Glomerular endothelial cell (primary cell): ENCODE results near the gene PIGBOS1. TPM values are rescaled to one million over a fixed set of nuclear protein-coding genes. Genes with fewer than 3 reads are reported as not detected.
"Not testable (repeated sequence)": the region's sequence is repeated elsewhere in the genome, so short reads cannot be mapped to it uniquely, and the experiment has no call there.

Experiments used
- DNase-seq: peaks from one replicate; pipeline ENCODE4 v3.0.0-alpha.2; 2011; ENCODE audit warnings: low read depth, low spot score; ENCODE audit errors: extremely low read depth
- total RNA-seq: library from RNA; depleted of rRNA; stranded (reverse); fragments of >200 nt; gene quantifications from 2 replicates; pipeline ENCODE4 v1.2.3, GENCODE V29; 2015

PIGBOS1 gene
- total RNA-seq, 1 donor from 2014 or later = 11.7 TPM

DNA sequence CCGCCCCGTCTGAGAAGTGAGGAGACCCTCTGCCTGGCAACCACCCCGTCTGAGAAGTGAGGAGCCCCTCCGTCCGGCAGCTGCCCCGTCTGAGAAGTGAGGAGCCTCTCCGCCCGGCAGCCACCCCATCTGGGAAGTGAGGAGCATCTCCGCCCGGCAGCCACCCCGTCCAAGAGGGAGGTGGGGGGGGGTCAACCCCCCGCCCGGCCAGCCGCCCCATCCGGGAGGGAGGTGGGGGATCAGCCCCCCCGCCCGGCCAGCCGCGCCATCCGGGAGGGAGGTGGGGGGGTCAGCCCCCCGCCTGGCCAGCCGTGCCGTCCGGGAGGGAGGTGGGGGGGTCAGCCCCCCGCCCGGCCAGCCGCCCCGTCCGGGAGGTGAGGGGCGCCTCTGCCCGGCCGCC is 16.1 kb downstream of the PIGBOS1 start:
- not testable (repeated sequence) for DNase-seq

DNA sequence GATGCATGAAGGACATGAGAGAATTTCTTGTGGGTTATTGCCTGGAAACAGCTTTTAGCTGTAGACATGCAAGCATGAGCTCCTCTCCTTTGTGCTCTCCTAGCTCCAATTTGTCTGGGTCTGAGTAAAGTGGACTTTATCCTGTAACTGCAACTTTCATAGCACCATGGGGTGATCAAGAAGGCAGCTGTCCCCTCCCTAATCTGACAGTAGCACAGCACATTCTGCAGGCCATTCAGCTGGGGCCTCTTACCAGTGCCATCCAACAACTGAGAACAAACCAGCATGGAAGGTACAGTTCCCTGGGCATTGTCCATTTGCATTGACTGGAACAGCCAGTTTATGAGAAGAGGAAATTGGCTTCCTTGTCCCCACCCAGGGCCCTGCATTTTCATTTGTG is 21.6 kb downstream of the PIGBOS1 start:
- DNase-seq = no peak

GRCh38 chr15:55290528-55291057 is 28.3 kb downstream of the PIGBOS1 start:
- no peak for DNase-seq

- no peak for DNase-seq
Measured at GRCh38 chr15:55289746-55290527, 29.0 kb downstream of the PIGBOS1 start, which contains the start of gene RAB27A. Gene RAB27A (minus strand): TSS chr15:55289813. CDS start chr15:55234934, 54,879 bp downstream.

GRCh38 chr15:55289011-55289745 is 29.7 kb downstream of the PIGBOS1 start:
- DNase-seq = no peak

GRCh38 chr15:55288006-55288717 is 30.8 kb downstream of the PIGBOS1 start:
- DNase-seq = no peak

GRCh38 chr15:55286442-55287189 is 32.3 kb downstream of the PIGBOS1 start:
- DNase-seq = not testable (repeated sequence)

DNA sequence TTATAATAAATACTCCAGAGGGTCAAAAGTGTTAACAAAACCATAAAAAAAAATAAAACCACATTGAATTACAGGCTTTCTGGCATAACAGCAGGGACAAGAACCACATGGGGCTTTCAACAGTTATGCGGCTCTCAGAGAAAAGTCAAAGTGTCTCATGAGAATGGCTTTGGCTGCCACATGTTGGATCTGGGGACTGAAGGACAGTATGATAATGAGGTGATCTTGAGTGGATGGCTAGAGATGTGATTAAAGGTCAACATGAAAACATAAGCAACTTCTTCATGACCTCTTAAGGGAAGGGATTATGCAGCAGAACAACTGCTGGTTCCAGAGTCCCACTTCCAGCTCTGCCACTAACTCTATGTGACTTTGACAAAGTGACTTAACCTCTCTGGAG is 34.5 kb downstream of the PIGBOS1 start:
- DNase-seq = no peak

- DNase-seq = no peak
Measured at GRCh38 chr15:55283379-55284147, 35.4 kb downstream of the PIGBOS1 start.

DNA sequence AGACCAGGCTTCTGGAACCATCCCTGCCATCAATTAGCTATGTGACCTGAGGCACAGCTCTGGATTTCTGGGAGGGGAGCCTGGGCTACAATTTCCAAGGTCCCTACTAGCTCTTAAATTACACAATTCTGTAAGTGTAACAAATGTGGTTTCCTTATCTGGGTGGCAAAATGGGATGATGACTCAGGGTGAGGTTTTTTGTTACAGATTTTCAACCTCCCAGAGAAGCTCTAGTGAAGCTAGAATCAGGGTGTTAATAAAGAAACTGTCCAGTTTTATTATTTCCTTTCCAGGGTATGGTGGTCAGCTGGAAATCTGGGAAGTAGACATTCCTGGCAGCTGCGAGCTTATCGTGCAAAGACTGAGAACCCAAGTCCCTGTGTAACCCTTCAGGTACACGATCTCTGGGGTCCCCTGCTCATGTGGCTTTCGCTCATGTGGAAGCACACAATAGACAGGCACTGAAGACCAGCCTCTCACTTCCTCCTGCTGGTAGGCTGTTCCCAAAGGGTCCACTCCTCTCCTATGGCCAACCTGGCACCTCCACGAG is 36.6 kb downstream of the PIGBOS1 start:
- DNase-seq = no peak

- DNase-seq = no peak
Measured at GRCh38 chr15:55281517-55282228, 37.2 kb downstream of the PIGBOS1 start.

- DNase-seq = not testable (repeated sequence)
Measured at GRCh38 chr15:55280589-55280988, 38.3 kb downstream of the PIGBOS1 start.

GRCh38 chr15:55279746-55280351 is 39.1 kb downstream of the PIGBOS1 start:
- DNase-seq = peak; percentile 82

DNA sequence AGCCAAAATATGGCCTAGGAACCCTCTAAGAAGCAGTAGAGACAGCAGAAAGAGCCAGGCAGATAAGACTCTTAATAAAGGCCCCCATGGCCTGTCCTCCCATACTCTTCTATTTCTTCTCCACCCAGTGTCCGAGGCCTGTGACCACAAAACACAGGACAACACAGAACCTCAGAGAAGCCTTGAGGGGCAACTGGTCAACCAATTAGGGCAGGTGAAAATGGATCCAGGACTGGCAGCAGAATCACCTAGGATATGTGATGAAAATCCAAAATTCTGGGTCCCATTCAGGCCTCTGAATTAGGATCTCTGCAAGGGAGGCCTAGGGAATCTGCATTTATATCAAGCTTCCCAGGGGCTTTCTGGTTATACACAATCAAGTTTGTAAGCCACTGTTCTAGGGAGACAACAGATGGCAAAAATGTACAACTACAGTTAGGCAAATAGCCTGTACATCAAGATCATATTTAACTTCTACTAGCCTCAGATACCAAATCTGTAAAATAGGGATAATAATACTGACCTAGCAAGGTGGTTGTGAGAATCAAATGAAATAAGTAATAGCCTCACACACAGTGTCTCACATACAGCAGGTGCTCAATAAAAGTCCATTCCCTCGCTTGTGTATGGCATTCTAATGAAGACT is 39.7 kb downstream of the PIGBOS1 start:
- DNase-seq = no peak

- DNase-seq = no peak
Measured at GRCh38 chr15:55277715-55278114, 41.2 kb downstream of the PIGBOS1 start.

DNA sequence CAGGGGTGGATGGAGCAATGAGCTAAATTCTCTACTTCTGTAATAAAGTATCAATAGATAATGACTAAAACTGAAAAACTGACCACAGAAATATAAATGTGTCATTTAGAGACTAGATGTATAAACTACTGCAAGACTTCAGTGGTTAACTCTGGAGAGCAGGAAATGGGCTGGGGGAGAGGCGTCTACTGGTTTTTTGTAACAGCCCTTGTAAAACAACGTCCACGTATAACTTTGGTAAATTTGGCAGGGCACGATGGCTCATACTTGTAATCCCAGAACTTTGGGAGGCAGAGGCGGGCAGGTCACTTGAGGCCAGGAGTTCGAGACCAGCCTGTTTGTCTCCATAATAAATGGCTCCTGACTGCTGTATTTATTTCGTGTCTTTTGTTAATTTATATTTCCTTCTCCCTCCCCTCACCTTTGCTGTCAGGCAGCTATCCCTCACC is 41.8 kb downstream of the PIGBOS1 start:
- no peak for DNase-seq

GRCh38 chr15:55276324-55276723 is 42.6 kb downstream of the PIGBOS1 start:
- no peak for DNase-seq

DNA sequence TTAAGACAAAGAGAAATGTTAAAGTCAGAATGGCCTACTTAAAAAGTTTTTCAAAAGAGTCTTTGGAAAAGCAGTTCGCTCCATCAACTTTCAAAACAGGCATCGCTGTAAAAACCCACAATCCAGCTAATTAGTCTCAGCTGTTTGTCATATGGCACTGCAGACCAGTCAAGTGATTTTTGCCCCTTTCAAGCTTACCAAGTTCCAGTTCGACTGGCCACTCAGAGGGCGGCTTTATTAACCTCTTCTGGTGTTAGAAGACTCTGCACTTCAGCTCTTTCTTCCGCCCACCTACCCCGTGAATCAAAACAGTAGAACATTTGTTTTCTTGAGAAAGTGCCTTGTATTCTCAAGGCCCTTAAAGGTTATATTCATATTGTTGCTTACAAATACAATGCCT is 48.6 kb downstream of the PIGBOS1 start:
- DNase-seq = no peak
